Upper lobe of right lung (tissue), 1 donor: ENCODE data around the gene ATP6V1D. TPM values are rescaled to one million over a fixed set of nuclear protein-coding genes. Genes with fewer than 3 reads are reported as not detected.
A peak's percentile ranks its signal among the peaks of the same experiment; 100 is the strongest.
"Not testable (repeated sequence)": the region's sequence is repeated elsewhere in the genome, so short reads cannot be mapped to it uniquely, and the experiment has no call there.

Experiments used
- ATAC-seq: fragments of 200-7000 bp; cut with Tn5 transposase; one replicate; pipeline ENCODE4 v1.9.1; 2020; ENCODE audit warnings: mild to moderate bottlenecking, moderate library complexity
- DNase-seq: peaks from one replicate; pipeline ENCODE4 v3.0.0-alpha.2; 2020
- H3K27ac ChIP-seq: fragments of 200-600 bp; one replicate; pipeline ENCODE4 v1.8.0; 2022
- H3K27me3 ChIP-seq: fragments of 200-600 bp; one replicate; pipeline ENCODE4 v1.8.0; 2022; ENCODE audit warnings: mild to moderate bottlenecking
- H3K36me3 ChIP-seq: fragments of 200-600 bp; one replicate; pipeline ENCODE4 v1.8.0; 2022
- H3K4me1 ChIP-seq: fragments of 200-600 bp; one replicate; pipeline ENCODE4 v1.8.0; 2022
- H3K4me3 ChIP-seq: fragments of 200-600 bp; one replicate; pipeline ENCODE4 v1.8.0; 2022; ENCODE audit warnings: mild to moderate bottlenecking
- H3K9me3 ChIP-seq: fragments of 200-600 bp; one replicate; pipeline ENCODE4 v1.8.0; 2022
- CTCF ChIP-seq: fragments of 200-600 bp; IDR thresholded peaks from one replicate; pipeline ENCODE4 v1.8.0; 2022; ENCODE audit warnings: antibody characterized with exemption
- intact Hi-C: fragments of 100-400 bp; cut with DNase I; formaldehyde crosslinking; loops from one replicate; pipeline ENCODE4 v1.11.0; 2022
- total RNA-seq: library from RNA; stranded (reverse); fragmentation: NEBNext Ultra II Directional; extraction: Animal tissue kit (Norgen Biotek cat#: 25700); gene quantifications from one replicate; pipeline ENCODE4 v1.2.1, GENCODE V29; 2021
- donor health status: DM: no; HTN: yes; CAD: no; lungs with severe emphysema.

ATP6V1D gene
- total RNA-seq, 1 donor from 2014 or later = 67.8 TPM

GRCh38 chr14:67352055-67352454 is 7.5 kb downstream of the ATP6V1D start:
- Histone ChIP-seq H3K4me3 (no peak overlapping the region), H3K27ac (no peak overlapping the region), H3K36me3 (peaks cover 57% of the 10 kb centered on the region), H3K9me3 (no peaks in the 10 kb centered on the region), H3K4me1 (peaks cover 3% of the 10 kb centered on the region), H3K27me3 (no peaks in the 10 kb centered on the region)
- no peak for DNase-seq
- ATAC-seq = no peak
- no peak for TF ChIP-seq CTCF
- intact Hi-C loops = no loop called here

GRCh38 chr14:67345583-67345982 is 14.0 kb downstream of the ATP6V1D start:
- ATAC-seq = no peak
- peaks cover 86% of the 10 kb centered on the region for H3K36me3 ChIP-seq

GRCh38 chr14:67343601-67344230 is 15.9 kb downstream of the ATP6V1D start:
- DNase-seq (no peak), ATAC-seq (no peak)
- TF ChIP-seq CTCF = no peak
- intact Hi-C loops = no loop called here
- H3K9me3 ChIP-seq = no peaks in the 10 kb centered on the region
- no peak overlapping the region for H3K4me3 ChIP-seq
- H3K4me1 ChIP-seq = no peaks in the 10 kb centered on the region
- H3K27me3 ChIP-seq = no peaks in the 10 kb centered on the region
- no peak overlapping the region for H3K27ac ChIP-seq
- peaks cover 85% of the 10 kb centered on the region for H3K36me3 ChIP-seq

More at GRCh38 chr14:67345583-67345982, 14.0 kb downstream of the ATP6V1D start:
- Histone ChIP-seq H3K9me3 (no peaks in the 10 kb centered on the region), H3K4me1 (no peaks in the 10 kb centered on the region), H3K4me3 (no peak overlapping the region), H3K27ac (no peak overlapping the region), H3K27me3 (no peaks in the 10 kb centered on the region)
- intact Hi-C loops = no loop called here
- no peak for TF ChIP-seq CTCF
- DNase-seq = no peak

- H3K4me1 ChIP-seq, ATAC-seq: not testable (repeated sequence)
Measured at GRCh38 chr14:67341231-67341630, 18.4 kb downstream of the ATP6V1D start.

GRCh38 chr14:67335781-67336180 is 23.8 kb downstream of the ATP6V1D start:
- no peaks in the 10 kb centered on the region for H3K9me3 ChIP-seq
- H3K4me1 ChIP-seq = no peaks in the 10 kb centered on the region
- no peak for ATAC-seq
- peak; percentile 31 for TF ChIP-seq CTCF
- H3K27ac ChIP-seq = no peak overlapping the region
- peaks cover 97% of the 10 kb centered on the region for H3K36me3 ChIP-seq
- H3K4me3 ChIP-seq = no peak overlapping the region
- intact Hi-C loops = no loop called here
- DNase-seq = no peak
- no peaks in the 10 kb centered on the region for H3K27me3 ChIP-seq

More at GRCh38 chr14:67341231-67341630, 18.4 kb downstream of the ATP6V1D start:
- H3K27ac ChIP-seq, intact Hi-C loops, DNase-seq, H3K27me3 ChIP-seq, H3K4me3 ChIP-seq, H3K9me3 ChIP-seq: not testable (repeated sequence)
- peaks cover 85% of the 10 kb centered on the region for H3K36me3 ChIP-seq

- H3K27me3 ChIP-seq = no peaks in the 10 kb centered on the region
- no peak overlapping the region for H3K4me3 ChIP-seq
- no peaks in the 10 kb centered on the region for H3K4me1 ChIP-seq
- no peaks in the 10 kb centered on the region for H3K9me3 ChIP-seq
- intact Hi-C loops = no loop called here
- DNase-seq (no peak), ATAC-seq (no peak)
- H3K36me3 ChIP-seq = peaks cover 71% of the 10 kb centered on the region
- H3K27ac ChIP-seq = no peak overlapping the region
- no peak for TF ChIP-seq CTCF
Measured at GRCh38 chr14:67332468-67332867, 27.1 kb downstream of the ATP6V1D start.
